GM23248 (cell line): ENCODE results near the gene SCLY.

ENCODE experiments used
- EZH2 ChIP-seq: fragments of 200-600 bp; sonication (generic); IDR thresholded peaks from 2 replicates; pipeline ENCODE4 v1.6.1; 2018; ENCODE audit warnings: antibody characterized with exemption, mild to moderate bottlenecking; ENCODE audit not compliant: insufficient read depth, poor library complexity, severe bottlenecking
- EZH2phosphoT487 ChIP-seq: fragments of 200-600 bp; sonication (generic); IDR thresholded peaks from 2 replicates; pipeline ENCODE4 v1.6.1; 2018; ENCODE audit warnings: antibody characterized with exemption, moderate library complexity, mild to moderate bottlenecking, low read depth; ENCODE audit not compliant: insufficient read depth

DNA sequence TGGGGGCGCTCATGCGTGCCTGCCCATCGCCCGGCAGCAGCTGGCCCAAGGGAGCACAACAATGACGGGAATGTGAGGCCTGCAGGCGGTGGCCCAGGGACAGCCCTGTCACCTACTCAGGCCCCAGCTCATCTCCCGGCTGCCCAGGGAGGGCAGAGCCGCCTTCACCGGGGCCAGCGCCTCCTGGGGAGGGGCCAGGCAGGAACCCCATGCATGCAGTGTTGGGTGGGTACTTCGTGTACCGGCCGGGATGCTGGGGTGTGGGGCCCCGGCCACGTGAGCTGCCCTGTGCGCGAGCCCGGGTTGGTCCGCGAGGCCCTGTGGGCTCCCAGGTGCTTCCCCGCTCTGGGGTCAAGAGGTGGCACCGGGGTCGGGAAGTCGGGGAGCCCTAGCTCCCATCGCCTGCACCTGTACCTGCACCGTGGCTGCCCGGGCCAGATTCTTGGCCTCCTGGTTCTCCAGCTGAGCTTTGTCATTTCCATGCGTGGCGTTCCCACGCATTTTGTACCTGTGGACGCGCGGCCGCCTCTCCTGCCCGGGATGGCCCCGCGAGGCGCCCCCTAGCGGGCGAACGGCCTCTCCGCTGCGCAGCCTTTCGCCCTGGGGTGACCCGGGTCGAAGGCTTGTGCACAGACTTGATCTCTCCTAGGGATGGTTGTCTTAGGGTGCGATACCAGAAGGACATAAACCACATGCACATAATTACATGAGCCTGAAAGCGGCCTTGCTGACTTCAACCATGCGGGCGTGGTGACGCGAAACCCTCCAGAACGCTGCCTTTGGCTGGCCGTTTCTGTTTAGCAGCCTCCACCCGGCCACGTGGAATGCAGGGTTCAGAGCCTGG is 78.6 kb downstream of the SCLY start:
- TF ChIP-seq EZH2 (no peak), EZH2phosphoT487 (no peak)
